GM12878 (cell line): ENCODE measurements around the gene CFAP410.

Experiments
- CEBPB ChIP-seq, 2 experiments: fragments of 150-350 bp in 1 of 2; IDR thresholded peaks; 2 replicates each; pipeline ENCODE4 v1.6.1; 2012 to 2014; ENCODE audit warnings: low read depth in 2 of 2, low read length in 2 of 2, borderline replicate concordance in 1 of 2, inconsistent platforms in 1 of 2
- EP300 ChIP-seq, 2 experiments: fragments of 150-350 bp in 1 of 2; IDR thresholded peaks; 2 replicates each; pipeline ENCODE4 v1.6.1; 2011 to 2012; ENCODE audit warnings: low read depth in 2 of 2, low read length in 2 of 2, borderline replicate concordance in 1 of 2, improper control_type of control experiment in 1 of 2, inconsistent platforms in 1 of 2; ENCODE audit not compliant: control insufficient read depth in 1 of 2
- KDM1A ChIP-seq: fragments of 200-600 bp; sonication (generic); IDR thresholded peaks from 2 replicates; pipeline ENCODE4 v1.6.1; 2016; ENCODE audit warnings: borderline replicate concordance
- MXI1 ChIP-seq: fragments of 150-350 bp; IDR thresholded peaks from 2 replicates; pipeline ENCODE4 v1.6.1; 2011; ENCODE audit warnings: low read depth, mild to moderate bottlenecking, inconsistent platforms, low read length, improper control_type of control experiment
- PAX5 ChIP-seq: IDR thresholded peaks from 2 replicates; pipeline ENCODE4 v1.6.1; 2011; ENCODE audit warnings: low read depth, low read length, borderline replicate concordance
- RFX5 ChIP-seq: IDR thresholded peaks from 2 replicates; pipeline ENCODE4 v1.6.1; 2011; ENCODE audit warnings: low read depth, low read length, improper control_type of control experiment
- SMAD5 ChIP-seq: IDR thresholded peaks from 2 replicates; pipeline ENCODE4 v1.6.1; 2016; ENCODE audit warnings: antibody characterized with exemption, low read depth
- SREBF2 ChIP-seq: IDR thresholded peaks from 2 replicates; pipeline ENCODE4 v1.6.1; 2012; ENCODE audit warnings: mild to moderate bottlenecking, low read length
- TAF1 ChIP-seq: IDR thresholded peaks from 2 replicates; pipeline ENCODE4 v1.6.1; 2011; ENCODE audit warnings: mild to moderate bottlenecking, low read depth, low read length, borderline replicate concordance
- YBX1 ChIP-seq: fragments of 450-650 bp; IDR thresholded peaks from 2 replicates; pipeline ENCODE4 v1.6.1; 2016; ENCODE audit warnings: antibody characterized with exemption
- ZNF274 ChIP-seq: IDR thresholded peaks from one replicate; pipeline ENCODE4 v1.8.0; 2011; ENCODE audit not compliant: insufficient read length, insufficient read depth
- TF ChIP-seq, protein P1 (sequence below), 3 experiments: IDR thresholded peaks in 2 of 3; conservative IDR thresholded peaks in 1 of 3; 2 replicates each; pipeline ENCODE4 v1.5.1; 2011; ENCODE audit warnings: low read depth in 3 of 3, low read length in 3 of 3, mild to moderate bottlenecking in 3 of 3, control low read depth in 2 of 3, moderate library complexity in 2 of 3, inconsistent platforms in 1 of 3, mixed read lengths in 1 of 3; ENCODE audit not compliant: control insufficient read depth in 2 of 3, insufficient read depth in 1 of 3; ENCODE audit errors: extremely low read depth in 1 of 3

DNA sequence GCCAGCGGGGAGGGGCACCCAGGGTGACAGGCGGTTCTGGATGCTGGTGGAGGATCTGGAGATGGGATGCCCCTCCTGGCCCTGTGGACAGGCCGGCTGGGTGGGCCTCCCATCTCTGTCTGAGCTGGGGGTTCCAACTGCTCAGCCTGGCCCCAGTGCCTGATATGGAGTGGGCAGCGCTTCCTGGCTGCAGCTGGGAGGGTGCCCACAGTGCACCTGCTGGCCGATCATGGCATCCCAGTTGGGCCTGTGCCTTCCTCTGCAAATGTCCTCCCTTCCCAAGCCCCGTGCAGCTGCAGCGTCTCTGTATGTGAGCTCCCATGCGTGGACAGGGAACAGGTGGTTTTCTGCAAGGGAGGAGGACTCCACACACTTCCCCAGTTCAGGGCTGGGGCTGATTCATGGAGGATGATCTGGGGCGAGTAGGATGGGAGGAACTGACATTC lies 37.2 kb downstream of the CFAP410 start:
- TF ChIP-seq TAF1 (no peak), SMAD5 (no peak), SREBF2 (no peak), KDM1A (no peak), RFX5 (no peak), EP300 (IDR thresholded peaks at IDR 0.05; ENCODE audit: borderline replicate concordance in 1 of 2, control insufficient read depth in 1 of 2, low read depth in 2 of 2, low read length in 2 of 2) (no peak), YBX1 (no peak), PAX5 (no peak), CEBPB (IDR thresholded peaks at IDR 0.05; ENCODE audit: borderline replicate concordance in 1 of 2, low read depth in 2 of 2, low read length in 2 of 2) (no peak), ZNF274 (no peak), MXI1 (no peak)
- TF ChIP-seq, protein P1, sequence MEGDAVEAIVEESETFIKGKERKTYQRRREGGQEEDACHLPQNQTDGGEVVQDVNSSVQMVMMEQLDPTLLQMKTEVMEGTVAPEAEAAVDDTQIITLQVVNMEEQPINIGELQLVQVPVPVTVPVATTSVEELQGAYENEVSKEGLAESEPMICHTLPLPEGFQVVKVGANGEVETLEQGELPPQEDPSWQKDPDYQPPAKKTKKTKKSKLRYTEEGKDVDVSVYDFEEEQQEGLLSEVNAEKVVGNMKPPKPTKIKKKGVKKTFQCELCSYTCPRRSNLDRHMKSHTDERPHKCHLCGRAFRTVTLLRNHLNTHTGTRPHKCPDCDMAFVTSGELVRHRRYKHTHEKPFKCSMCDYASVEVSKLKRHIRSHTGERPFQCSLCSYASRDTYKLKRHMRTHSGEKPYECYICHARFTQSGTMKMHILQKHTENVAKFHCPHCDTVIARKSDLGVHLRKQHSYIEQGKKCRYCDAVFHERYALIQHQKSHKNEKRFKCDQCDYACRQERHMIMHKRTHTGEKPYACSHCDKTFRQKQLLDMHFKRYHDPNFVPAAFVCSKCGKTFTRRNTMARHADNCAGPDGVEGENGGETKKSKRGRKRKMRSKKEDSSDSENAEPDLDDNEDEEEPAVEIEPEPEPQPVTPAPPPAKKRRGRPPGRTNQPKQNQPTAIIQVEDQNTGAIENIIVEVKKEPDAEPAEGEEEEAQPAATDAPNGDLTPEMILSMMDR (IDR thresholded peaks at IDR 0.05 in 2 of 3, conservative IDR thresholded peaks at IDR 0.05 in 1 of 3; ENCODE audit: control insufficient read depth in 2 of 3, extremely low read depth in 1 of 3, insufficient read depth in 1 of 3, low read depth in 3 of 3, low read length in 3 of 3), result peak in 2 of 3 experiments; percentile 7 to 37; a peak in 2 of 6 replicates
